ENCODE results near the gene SLC25A33.
A peak's percentile ranks its signal among the peaks of the same experiment; 100 is the strongest.

The SLC25A33 gene

GRCh38 chr1:9534953-9535352 lies 4.3 kb upstream of the SLC25A33 start:
- Histone ChIP-seq H3K4me3 (ENCODE audit: low read depth, low read length) (no peak overlapping the region), H3K36me3 (ENCODE audit: control insufficient read depth in 2 of 2, insufficient read depth in 1 of 2, low read length in 2 of 2) (no peaks in the 10 kb centered on the region), H3K27ac (ENCODE audit: extremely low read depth, low read depth, low read length) (no peak overlapping the region), H3K9me3 (ENCODE audit: control insufficient read depth, insufficient read depth, low read depth, low read length) (no peaks in the 10 kb centered on the region), H3K4me1 (ENCODE audit: control insufficient read depth, insufficient read depth, low read length) (peaks cover 5% of the 10 kb centered on the region; the same call in 1 of the 2 replicates)
- ChIA-PET POLR2A (no interaction called here), CTCF (interaction anchor here (2.3 kb wide), 1 partner anchor 39 kb away, joined by 6 read pairs; no protein-coding TSS in a partner anchor)
- TF ChIP-seq KLF1 (tag by site-specific recombination; IDR thresholded peaks at IDR 0.05), result peak; percentile 40; the same call in 1 of the 2 replicates
- no peak for TF ChIP-seq PATZ1 (tag by site-specific recombination; IDR thresholded peaks at IDR 0.05)

- no peak overlapping the region for H3K27ac ChIP-seq (ENCODE audit: extremely low read depth, low read depth, low read length)
- TF ChIP-seq ZNF362 (tag by site-specific recombination; IDR thresholded peaks at IDR 0.05) (0 out of 2 replicates have a peak, but pooled peaks have one; percentile 60), ZNF221 (tag by site-specific recombination; IDR thresholded peaks at IDR 0.05; ENCODE audit: borderline replicate concordance) (no peak), YY2 (tag by site-specific recombination; IDR thresholded peaks at IDR 0.05) (no peak)
- H3K36me3 ChIP-seq (ENCODE audit: control insufficient read depth in 2 of 2, insufficient read depth in 1 of 2, low read length in 2 of 2), result no peaks in the 10 kb centered on the region
- CTCF ChIA-PET, result interaction anchor here (2.3 kb wide), 1 partner anchor 41 kb away, joined by 6 read pairs; no protein-coding TSS in a partner anchor
- POLR2A ChIA-PET, result interaction anchor here (0.7 kb wide), 1 partner anchor 17 kb away, joined by 6 read pairs; no protein-coding TSS in a partner anchor
- no peaks in the 10 kb centered on the region for H3K9me3 ChIP-seq (ENCODE audit: control insufficient read depth, insufficient read depth, low read depth, low read length)
- peaks cover 5% of the 10 kb centered on the region; the same call in 1 of the 2 replicates for H3K4me1 ChIP-seq (ENCODE audit: control insufficient read depth, insufficient read depth, low read length)
- no peak overlapping the region for H3K4me3 ChIP-seq (ENCODE audit: low read depth, low read length)
Measured at GRCh38 chr1:9536301-9536700, 3.0 kb upstream of the SLC25A33 start.

- peaks cover 9% of the 10 kb centered on the region for H3K4me1 ChIP-seq (ENCODE audit: control insufficient read depth, insufficient read depth, low read length)
- no peak overlapping the region for H3K4me3 ChIP-seq (ENCODE audit: low read depth, low read length)
- POLR2A ChIA-PET, result no interaction called here
- H3K36me3 ChIP-seq (ENCODE audit: control insufficient read depth in 2 of 2, insufficient read depth in 1 of 2, low read length in 2 of 2), result no peaks in the 10 kb centered on the region
- H3K27ac ChIP-seq (ENCODE audit: extremely low read depth, low read depth, low read length), result no peak overlapping the region
- H3K9me3 ChIP-seq (ENCODE audit: control insufficient read depth, insufficient read depth, low read depth, low read length), result no peaks in the 10 kb centered on the region
- CTCF ChIA-PET, result interaction anchor here (0.5 to 0.7 kb wide), 5 partner anchors 45 to 1039 kb away, joined by 3 to 4 read pairs (median 3); no protein-coding TSS in a partner anchor
- no peak for TF ChIP-seq ZNF221 (tag by site-specific recombination; IDR thresholded peaks at IDR 0.05; ENCODE audit: borderline replicate concordance)
- TF ChIP-seq ZNF426 (tag by site-specific recombination; IDR thresholded peaks at IDR 0.05), result no peak
- TF ChIP-seq HOXC10 (CRISPR knock-in tag; IDR thresholded peaks at IDR 0.05), result 0 out of 2 replicates have a peak, but pooled peaks have one; percentile 28
- no peak for TF ChIP-seq BCL11A (tag by site-specific recombination; IDR thresholded peaks at IDR 0.05; ENCODE audit: low read depth)
- no peak for TF ChIP-seq ZNF843 (tag by site-specific recombination; IDR thresholded peaks at IDR 0.05)
- TF ChIP-seq ZNF600 (tag by site-specific recombination; IDR thresholded peaks at IDR 0.05), result peak; percentile 59; the same call in 1 of the 2 replicates
Measured at GRCh38 chr1:9537863-9538668, 1.2 kb upstream of the SLC25A33 start.

GRCh38 chr1:9538669-9539164 lies 548 bp upstream of the SLC25A33 start:
- POLR2A ChIA-PET, result interaction anchor here (0.5 to 1.1 kb wide), 7 partner anchors 9 to 665 kb away, joined by 3 to 6 read pairs (median 3); no protein-coding TSS in a partner anchor
- TF ChIP-seq ZNF404 (tag by site-specific recombination; IDR thresholded peaks at IDR 0.05), result no peak
- TF ChIP-seq ZXDB (tag by site-specific recombination; IDR thresholded peaks at IDR 0.05), result 0 out of 2 replicates have a peak, but pooled peaks have one; percentile 37
- 0 out of 2 replicates have a peak, but pooled peaks have one; percentile 10 for TF ChIP-seq WT1 (tag by site-specific recombination; IDR thresholded peaks at IDR 0.05)
- TF ChIP-seq TRIM28 (IDR thresholded peaks at IDR 0.05; ENCODE audit: borderline replicate concordance, low read length), result 0 out of 2 replicates have a peak, but pooled peaks have one; percentile 14
- TF ChIP-seq ZNF580 (tag by site-specific recombination; IDR thresholded peaks at IDR 0.05), result peak; percentile 57; the same call in 1 of the 2 replicates
- no peak for TF ChIP-seq ZNF16 (tag by site-specific recombination; IDR thresholded peaks at IDR 0.05; ENCODE audit: low read depth)
- no peak for TF ChIP-seq ZNF629 (tag by site-specific recombination; IDR thresholded peaks at IDR 0.05)
- TF ChIP-seq HOXA7 (CRISPR knock-in tag; IDR thresholded peaks at IDR 0.05; ENCODE audit: borderline replicate concordance), result no peak
- TF ChIP-seq ZNF610 (tag by site-specific recombination; IDR thresholded peaks at IDR 0.05; ENCODE audit: borderline replicate concordance), result no peak
- TF ChIP-seq ZNF561 (tag by site-specific recombination; IDR thresholded peaks at IDR 0.05; ENCODE audit: borderline replicate concordance), result 0 out of 2 replicates have a peak, but pooled peaks have one; percentile 19
- peak; percentile 67; the same call in 1 of the 2 replicates for TF ChIP-seq ZNF501 (tag by site-specific recombination; IDR thresholded peaks at IDR 0.05)
- TF ChIP-seq ZNF2 (tag by site-specific recombination; IDR thresholded peaks at IDR 0.05), result 0 out of 2 replicates have a peak, but pooled peaks have one; percentile 31
- no peak for TF ChIP-seq SETDB1 (IDR thresholded peaks at IDR 0.05; ENCODE audit: insufficient read length, low read length)

More at GRCh38 chr1:9538669-9539164, 548 bp upstream of the SLC25A33 start:
- Histone ChIP-seq H3K27ac (ENCODE audit: extremely low read depth, low read depth, low read length) (peak overlapping the region; percentile 64), H3K36me3 (ENCODE audit: control insufficient read depth in 2 of 2, insufficient read depth in 1 of 2, low read length in 2 of 2) (no peaks in the 10 kb centered on the region), H3K4me1 (ENCODE audit: control insufficient read depth, insufficient read depth, low read length) (peaks cover 9% of the 10 kb centered on the region), H3K9me3 (ENCODE audit: control insufficient read depth, insufficient read depth, low read depth, low read length) (no peaks in the 10 kb centered on the region), H3K4me3 (ENCODE audit: low read depth, low read length) (no peak overlapping the region)
- CTCF ChIA-PET, result interaction anchor here (0.7 kb wide), 1 partner anchor 46 kb away, joined by 3 read pairs; no protein-coding TSS in a partner anchor

Data from HEK293 (cell line).